B cell (primary cell): Measurements from ENCODE around the gene PDK4. TPM values are rescaled to one million over a fixed set of nuclear protein-coding genes. Genes with fewer than 3 reads are reported as not detected.
"Not testable (repeated sequence)": the region's sequence is repeated elsewhere in the genome, so short reads cannot be mapped to it uniquely, and the experiment has no call there.

Experiments used
- ATAC-seq: fragments of 200-7000 bp; cut with Tn5 transposase; one replicate; pipeline ENCODE4 v1.10.0; 2021; ENCODE audit warnings: low read depth, mild to moderate bottlenecking, moderate number of reproducible peaks, moderate library complexity
- CTCF ChIA-PET: fragments of 350-600 bp; sonication (Branson Sonifier 250); formaldehyde crosslinking; loops from one replicate; lab custom pipeline; 2021; ENCODE audit warnings: antibody characterized with exemption, inconsistent platforms; lab: Charles Lee
- POLR2A ChIA-PET: fragments of 350-600 bp; sonication (Branson Sonifier 250); formaldehyde crosslinking; loops from one replicate; lab custom pipeline; 2021; ENCODE audit warnings: antibody characterized with exemption; lab: Charles Lee
- DNase-seq: peaks from one replicate; pipeline ENCODE4 v3.0.0; 2013
- H2AFZ ChIP-seq: 2 replicates; pipeline ENCODE4 v1.6.1; 2012; ENCODE audit warnings: mild to moderate bottlenecking, low read depth, low read length; ENCODE audit not compliant: insufficient read depth, poor library complexity, severe bottlenecking
- H3K27ac ChIP-seq, 2 donors: 1 replicate in 1 of 2; 2 replicates in 1 of 2; pipeline ENCODE4 v1.5.1; 2012 to 2013; ENCODE audit warnings: low read length in 2 of 2, mild to moderate bottlenecking in 2 of 2, moderate library complexity in 1 of 2
- H3K27me3 ChIP-seq, 4 experiments: fragments of 200-600 bp in 1 of 4; sonication (generic) in 1 of 4; replicated peaks in 1 of 4; 1 replicate in 2 of 4; 2 replicates in 2 of 4; pipeline versions ENCODE4 v1.6.1 to v1.7.0; 2013 to 2016; ENCODE audit warnings: low read length in 3 of 4, mild to moderate bottlenecking in 2 of 4, mixed read lengths in 1 of 4, moderate library complexity in 1 of 4; ENCODE audit not compliant: insufficient read depth in 4 of 4, control insufficient read depth in 3 of 4; ENCODE audit errors: control extremely low read depth in 1 of 4
- H3K36me3 ChIP-seq, 2 experiments: replicated peaks in 1 of 2; 1 replicate in 1 of 2; 2 replicates in 1 of 2; pipeline versions ENCODE4 v1.6.1 to v1.7.1; 2013; ENCODE audit warnings: low read length in 1 of 2; ENCODE audit not compliant: insufficient read depth in 2 of 2, control insufficient read depth in 1 of 2; ENCODE audit errors: control extremely low read depth in 1 of 2, extremely low read depth in 1 of 2
- H3K4me1 ChIP-seq, 2 donors: fragments of 200-600 bp in 1 of 2; sonication (generic) in 1 of 2; 1 replicate in 1 of 2; 2 replicates in 1 of 2; pipeline versions ENCODE4 v1.5.1 to v1.6.1; 2013 to 2017; ENCODE audit warnings: low read length in 2 of 2; ENCODE audit not compliant: control insufficient read depth in 2 of 2, insufficient read depth in 2 of 2
- H3K4me2 ChIP-seq: replicated peaks from 2 replicates; pipeline ENCODE3; 2012; ENCODE audit warnings: mild to moderate bottlenecking, low read depth, low read length; ENCODE audit not compliant: poor library complexity, severe bottlenecking
- H3K4me3 ChIP-seq, 5 experiments: fragments of 200-600 bp in 1 of 5; sonication (generic) in 1 of 5; 1 replicate in 3 of 5; 2 replicates in 2 of 5; pipeline versions ENCODE4 v1.5.1 to v1.7.0; 2011 to 2016; ENCODE audit warnings: low read length in 4 of 5, mild to moderate bottlenecking in 4 of 5, low read depth in 2 of 5, control low read depth in 1 of 5, moderate library complexity in 1 of 5; ENCODE audit not compliant: insufficient read depth in 1 of 5; ENCODE audit errors: control extremely low read depth in 1 of 5, extremely low read depth in 1 of 5
- H3K79me2 ChIP-seq: fragments of 200-600 bp; sonication (generic); one replicate; pipeline ENCODE4 v1.6.0; 2016; ENCODE audit warnings: low read length; ENCODE audit not compliant: control insufficient read depth, insufficient read depth
- H3K9ac ChIP-seq: fragments of 200-600 bp; sonication (generic); 2 replicates; pipeline ENCODE4 v1.6.1; 2017; ENCODE audit warnings: mild to moderate bottlenecking, low read length, moderate library complexity
- H3K9me3 ChIP-seq, 3 donors: one replicate each; pipeline versions ENCODE4 v1.6.1 to v1.7.1; 2013; ENCODE audit warnings: low read length in 2 of 3; ENCODE audit not compliant: control insufficient read depth in 2 of 3, insufficient read depth in 1 of 3; ENCODE audit errors: control extremely low read depth in 1 of 3
- H4K20me1 ChIP-seq: 2 replicates; pipeline ENCODE4 v1.6.0; 2012; ENCODE audit warnings: mild to moderate bottlenecking, low read length; ENCODE audit not compliant: insufficient read depth, control insufficient read depth, poor library complexity, severe bottlenecking
- H3K27ac Mint-ChIP-seq: one replicate; pipeline ENCODE4 v1.8.0; 2021; ENCODE audit warnings: mixed read lengths
- H3K27me3 Mint-ChIP-seq: one replicate; pipeline ENCODE4 v1.8.0; 2021; ENCODE audit warnings: mixed read lengths
- H3K4me1 Mint-ChIP-seq: one replicate; pipeline ENCODE4 v1.8.0; 2021; ENCODE audit warnings: mixed read lengths
- H3K4me3 Mint-ChIP-seq: one replicate; pipeline ENCODE4 v1.8.0; 2021; ENCODE audit warnings: mixed read lengths
- H3K9me3 Mint-ChIP-seq: one replicate; pipeline ENCODE4 v1.8.0; 2022; ENCODE audit warnings: mixed read lengths; ENCODE audit not compliant: insufficient read depth
- CTCF ChIP-seq: fragments of 200-600 bp; IDR thresholded peaks from one replicate; pipeline ENCODE4 v1.8.0; 2022; ENCODE audit warnings: antibody characterized with exemption, mild to moderate bottlenecking
- EZH2 ChIP-seq: IDR thresholded peaks from 2 replicates; pipeline ENCODE4 v1.6.1; 2012; ENCODE audit warnings: borderline replicate concordance, low read depth, mild to moderate bottlenecking, moderate library complexity, low read length; ENCODE audit not compliant: insufficient read depth, poor library complexity, severe bottlenecking
- WGBS: methylation state at CpG from one replicate; pipeline ENCODE4 v1.1.5; 2013; ENCODE audit warnings: missing lambda C conversion rate; ENCODE audit not compliant: insufficient coverage; 5-methylcytosine and 5-hydroxymethylcytosine counted together
- intact Hi-C: fragments of 100-400 bp; cut with micrococcal nuclease; formaldehyde crosslinking; loops from one replicate; pipeline ENCODE4 v1.10.0; 2022
- polyA plus RNA-seq: library from polyadenylated mRNA; depleted of rRNA; stranded (reverse); fragments of >200 nt; gene quantifications from 2 replicates; pipeline ENCODE4 v1.2.3, GENCODE V29; 2012
- total RNA-seq, 2 donors: library from RNA; stranded (reverse); fragments of 120-200 nt in 1 of 2; gene quantifications; 1 replicate in 1 of 2; 2 replicates in 1 of 2; pipeline versions ENCODE4 v1.2.3 to v1.2.4, GENCODE V29; 2013 to 2022

The PDK4 gene
- total and polyA plus RNA-seq, 2 donors (not counting 1 experiment from before 2014, with no cell fraction given), result 0.54 to 6.8 TPM

DNA sequence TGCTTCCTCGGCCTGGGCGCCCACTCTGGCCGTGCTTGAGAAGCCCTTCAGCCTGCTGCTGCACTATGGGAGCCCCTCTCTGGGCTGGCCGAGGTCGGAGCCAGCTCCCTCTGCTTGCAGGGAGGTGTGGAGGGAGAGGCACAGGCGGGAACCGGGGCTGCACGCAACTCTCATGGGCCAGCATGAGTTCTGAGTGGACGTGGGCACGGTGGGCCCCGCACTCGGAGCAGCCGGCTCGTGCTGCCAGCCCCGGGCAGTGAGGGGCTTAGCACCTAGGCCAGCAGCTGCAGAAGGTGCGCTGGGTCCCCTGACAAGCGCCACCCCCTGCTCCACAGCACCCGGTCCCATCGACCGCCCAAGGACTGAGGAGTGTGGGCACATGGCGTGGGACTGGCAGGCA, 9.0 kb upstream of the PDK4 start:
- H3K4me3 Mint-ChIP-seq, result no peak overlapping the region
- H3K27me3 Mint-ChIP-seq, result no peaks in the 10 kb centered on the region
- DNase-seq (no peak), ATAC-seq (no peak)
- TF ChIP-seq EZH2 (no peak), CTCF (no peak)
- H3K36me3 ChIP-seq, result no peaks in the 10 kb centered on the region
- 98% methylated on average over 21 of the region's 21 CpGs for WGBS
- peaks cover 54% of the 10 kb centered on the region for H3K4me1 Mint-ChIP-seq
- peaks cover 0 to 13% (median 0%) of the 10 kb centered on the region in 3 donors for H3K9me3 ChIP-seq
- no peak overlapping the region for H3K9ac ChIP-seq
- H2AFZ ChIP-seq, result no peak overlapping the region
- intact Hi-C loops, result loop anchor here (5.0 to 10.0 kb wide), 2 partner anchors 58 to 1510 kb away; partner anchors contain the start of gene SDHAF3
- H3K27me3 ChIP-seq, result no peaks in the 10 kb centered on the region
- H3K4me2 ChIP-seq, result no peak overlapping the region
- H3K79me2 ChIP-seq, result no peaks in the 10 kb centered on the region
- ChIA-PET CTCF (no interaction called here), POLR2A (no interaction called here)
- H3K9me3 Mint-ChIP-seq, result peaks cover 4% of the 10 kb centered on the region
- no peaks in the 10 kb centered on the region for H4K20me1 ChIP-seq
- H3K27ac Mint-ChIP-seq, result no peak overlapping the region
- H3K4me3 ChIP-seq, result no peak overlapping the region
- H3K4me1 ChIP-seq, result peaks cover 34% of the 10 kb centered on the region in 2 donors
- H3K27ac ChIP-seq, result no peak overlapping the region

- H3K79me2 ChIP-seq, H3K27me3 ChIP-seq, H3K9ac ChIP-seq, H3K27ac Mint-ChIP-seq, H3K4me3 Mint-ChIP-seq, DNase-seq, H2AFZ ChIP-seq, H3K27ac ChIP-seq, H3K27me3 Mint-ChIP-seq, POLR2A ChIA-PET, H3K9me3 Mint-ChIP-seq, H4K20me1 ChIP-seq, H3K36me3 ChIP-seq, H3K4me2 ChIP-seq, ATAC-seq, CTCF ChIA-PET, H3K4me3 ChIP-seq: not testable (repeated sequence)
- peaks cover 50% of the 10 kb centered on the region for H3K4me1 Mint-ChIP-seq
- 80% methylated on average over 1 of the region's 3 CpGs for WGBS
- Histone ChIP-seq H3K4me1 (peaks cover 29 to 31% of the 10 kb centered on the region in 2 donors), H3K9me3 (peaks cover 0 to 13% (median 0%) of the 10 kb centered on the region in 3 donors)
- intact Hi-C loops, result loop anchor here (5.0 to 10.0 kb wide), 2 partner anchors 58 to 1510 kb away; partner anchors contain the start of gene SDHAF3
Measured at GRCh38 chr7:95604811-95605210, 8.5 kb upstream of the PDK4 start.

GRCh38 chr7:95604397-95604796, 8.1 kb upstream of the PDK4 start:
- H3K4me2 ChIP-seq, H3K27me3 Mint-ChIP-seq, H3K9ac ChIP-seq, H3K27ac ChIP-seq, H2AFZ ChIP-seq, H3K27ac Mint-ChIP-seq, H3K79me2 ChIP-seq, CTCF ChIA-PET, H3K27me3 ChIP-seq, H3K9me3 Mint-ChIP-seq, H3K36me3 ChIP-seq, H4K20me1 ChIP-seq, H3K4me3 Mint-ChIP-seq, ATAC-seq, DNase-seq, POLR2A ChIA-PET, H3K4me3 ChIP-seq: not testable (repeated sequence)
- Histone ChIP-seq H3K9me3 (peaks cover 0 to 13% (median 0%) of the 10 kb centered on the region in 3 donors), H3K4me1 (peaks cover 25 to 27% of the 10 kb centered on the region in 2 donors)
- WGBS, result 92% methylated on average over 2 of the region's 2 CpGs
- intact Hi-C loops, result loop anchor here (10.0 kb wide), 1 partner anchor 1510 kb away; the partner anchor contains the start of gene SDHAF3
- H3K4me1 Mint-ChIP-seq, result peaks cover 46% of the 10 kb centered on the region
